Neural progenitor cell (in vitro differentiated cells): Measurements from ENCODE around the gene SEPTIN2. TPM values are rescaled to one million over a fixed set of nuclear protein-coding genes. Genes with fewer than 3 reads are reported as not detected.

ENCODE experiments used
- DNase-seq: peaks from one replicate; pipeline ENCODE4 v3.0.0-alpha.2; 2016; ENCODE audit warnings: low spot score
- H2AFZ ChIP-seq: fragments of 200-600 bp; sonication (generic); replicated peaks from 2 replicates; pipeline ENCODE4 v1.6.1; 2016; ENCODE audit warnings: antibody characterized with exemption
- H3F3A ChIP-seq: fragments of 200-600 bp; sonication (generic); 2 replicates; pipeline ENCODE4 v1.6.1; 2016; ENCODE audit warnings: antibody characterized with exemption, low read depth
- H3K27ac ChIP-seq: fragments of 200-600 bp; sonication (generic); 2 replicates; pipeline ENCODE4 v1.5.1; 2016; ENCODE audit warnings: mild to moderate bottlenecking
- H3K27me3 ChIP-seq: fragments of 200-600 bp; sonication (generic); 2 replicates; pipeline ENCODE4 v1.6.1; 2016; ENCODE audit warnings: mild to moderate bottlenecking, moderate library complexity
- H3K36me3 ChIP-seq: fragments of 200-600 bp; sonication (generic); 2 replicates; pipeline ENCODE4 v1.5.1; 2016
- H3K4me1 ChIP-seq: fragments of 200-600 bp; sonication (generic); 2 replicates; pipeline ENCODE4 v1.6.1; 2016; ENCODE audit warnings: mixed run types
- H3K4me2 ChIP-seq: fragments of 200-600 bp; sonication (generic); 2 replicates; pipeline ENCODE4 v1.6.1; 2016
- H3K4me3 ChIP-seq: fragments of 200-600 bp; sonication (generic); 2 replicates; pipeline ENCODE4 v1.5.1; 2016
- H3K79me2 ChIP-seq: fragments of 200-600 bp; sonication (generic); 2 replicates; pipeline ENCODE4 v1.6.1; 2016; ENCODE audit warnings: low read depth
- H3K9ac ChIP-seq: fragments of 200-600 bp; sonication (generic); 2 replicates; pipeline ENCODE4 v1.6.1; 2016
- H3K9me3 ChIP-seq: fragments of 200-600 bp; sonication (generic); 2 replicates; pipeline ENCODE4 v1.5.1; 2016; ENCODE audit warnings: low read depth
- H4K20me1 ChIP-seq: fragments of 200-600 bp; sonication (generic); 2 replicates; pipeline ENCODE4 v1.6.1; 2016; ENCODE audit warnings: low read depth
- H3K27ac Mint-ChIP-seq: 3 replicates; pipeline ENCODE4 v1.8.0; 2021; ENCODE audit warnings: mixed read lengths
- H3K27me3 Mint-ChIP-seq: 2 replicates; pipeline ENCODE4 v1.8.0; 2022; ENCODE audit warnings: low read depth, mild to moderate bottlenecking, inconsistent platforms, moderate library complexity, mixed read lengths; ENCODE audit not compliant: insufficient read depth
- H3K36me3 Mint-ChIP-seq: 3 replicates; pipeline ENCODE4 v1.8.0; 2021; ENCODE audit warnings: mixed read lengths
- H3K4me1 Mint-ChIP-seq: 3 replicates; pipeline ENCODE4 v1.8.0; 2021; ENCODE audit warnings: mixed read lengths
- H3K4me3 Mint-ChIP-seq: 3 replicates; pipeline ENCODE4 v1.8.0; 2021; ENCODE audit warnings: mild to moderate bottlenecking, moderate library complexity, mixed read lengths
- H3K9me3 Mint-ChIP-seq: 3 replicates; pipeline ENCODE4 v1.8.0; 2020; ENCODE audit warnings: mixed read lengths
- EZH2 ChIP-seq: fragments of 200-600 bp; sonication (generic); IDR thresholded peaks from 2 replicates; pipeline ENCODE4 v1.6.1; 2017; ENCODE audit warnings: antibody characterized with exemption, mild to moderate bottlenecking, moderate library complexity
- EZH2phosphoT487 ChIP-seq: fragments of 200-600 bp; sonication (generic); IDR thresholded peaks from 2 replicates; pipeline ENCODE4 v1.6.1; 2017; ENCODE audit warnings: antibody characterized with exemption
- total RNA-seq: library from RNA; depleted of rRNA; stranded (reverse); fragments of >200 nt; gene quantifications from 2 replicates; pipeline ENCODE4 v1.2.3, GENCODE V29; 2015; ENCODE audit warnings: low replicate concordance
- TF ChIP-seq, protein P1 (sequence below): fragments of 200-600 bp; sonication (generic); IDR thresholded peaks from 2 replicates; pipeline ENCODE4 v1.5.1; 2017; ENCODE audit warnings: antibody characterized with exemption, mild to moderate bottlenecking

Gene SEPTIN2
- total RNA-seq, 1 donor from 2014 or later = 632 TPM

GRCh38 chr2:241279413-241279812 lies 36.3 kb upstream of the SEPTIN2 start:
- no peak overlapping the region for H3K4me2 ChIP-seq

GRCh38 chr2:241279828-241280227 lies 35.9 kb upstream of the SEPTIN2 start:
- peaks cover 25% of the 10 kb centered on the region for H3K36me3 Mint-ChIP-seq
- Histone ChIP-seq H3K4me3 (no peak overlapping the region), H3F3A (peaks cover 4% of the 10 kb centered on the region), H3K36me3 (no peaks in the 10 kb centered on the region), H3K27me3 (no peaks in the 10 kb centered on the region), H3K4me2 (no peak overlapping the region), H3K9ac (no peak overlapping the region), H3K4me1 (no peaks in the 10 kb centered on the region), H3K9me3 (no peaks in the 10 kb centered on the region), H3K79me2 (peaks cover 99% of the 10 kb centered on the region), H3K27ac (no peak overlapping the region), H4K20me1 (peaks cover 44% of the 10 kb centered on the region), H2AFZ (no peak overlapping the region)
- peak overlapping the region; percentile 72 for H3K27ac Mint-ChIP-seq
- TF ChIP-seq, protein P1, sequence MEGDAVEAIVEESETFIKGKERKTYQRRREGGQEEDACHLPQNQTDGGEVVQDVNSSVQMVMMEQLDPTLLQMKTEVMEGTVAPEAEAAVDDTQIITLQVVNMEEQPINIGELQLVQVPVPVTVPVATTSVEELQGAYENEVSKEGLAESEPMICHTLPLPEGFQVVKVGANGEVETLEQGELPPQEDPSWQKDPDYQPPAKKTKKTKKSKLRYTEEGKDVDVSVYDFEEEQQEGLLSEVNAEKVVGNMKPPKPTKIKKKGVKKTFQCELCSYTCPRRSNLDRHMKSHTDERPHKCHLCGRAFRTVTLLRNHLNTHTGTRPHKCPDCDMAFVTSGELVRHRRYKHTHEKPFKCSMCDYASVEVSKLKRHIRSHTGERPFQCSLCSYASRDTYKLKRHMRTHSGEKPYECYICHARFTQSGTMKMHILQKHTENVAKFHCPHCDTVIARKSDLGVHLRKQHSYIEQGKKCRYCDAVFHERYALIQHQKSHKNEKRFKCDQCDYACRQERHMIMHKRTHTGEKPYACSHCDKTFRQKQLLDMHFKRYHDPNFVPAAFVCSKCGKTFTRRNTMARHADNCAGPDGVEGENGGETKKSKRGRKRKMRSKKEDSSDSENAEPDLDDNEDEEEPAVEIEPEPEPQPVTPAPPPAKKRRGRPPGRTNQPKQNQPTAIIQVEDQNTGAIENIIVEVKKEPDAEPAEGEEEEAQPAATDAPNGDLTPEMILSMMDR = no peak
- TF ChIP-seq EZH2 = no peak
- TF ChIP-seq EZH2phosphoT487 = no peak
- peaks cover 17% of the 10 kb centered on the region for H3K9me3 Mint-ChIP-seq
- H3K4me3 Mint-ChIP-seq = no peak overlapping the region
- DNase-seq = no peak
- peaks cover 2% of the 10 kb centered on the region for H3K27me3 Mint-ChIP-seq
- H3K4me1 Mint-ChIP-seq = peaks cover 7% of the 10 kb centered on the region

More at GRCh38 chr2:241279413-241279812, 36.3 kb upstream of the SEPTIN2 start:
- no peaks in the 10 kb centered on the region for H3K27me3 ChIP-seq
- peaks cover 2% of the 10 kb centered on the region for H3K27me3 Mint-ChIP-seq
- no peak overlapping the region for H2AFZ ChIP-seq
- H3K4me3 Mint-ChIP-seq = no peak overlapping the region
- no peaks in the 10 kb centered on the region for H3K36me3 ChIP-seq
- no peak for DNase-seq
- H3K4me1 ChIP-seq = no peaks in the 10 kb centered on the region
- peak overlapping the region; percentile 72 for H3K27ac Mint-ChIP-seq
- no peak overlapping the region for H3K27ac ChIP-seq
- peaks cover 17% of the 10 kb centered on the region for H3K9me3 Mint-ChIP-seq
- H3K36me3 Mint-ChIP-seq = peaks cover 25% of the 10 kb centered on the region
- no peaks in the 10 kb centered on the region for H3K9me3 ChIP-seq
- H4K20me1 ChIP-seq = peaks cover 44% of the 10 kb centered on the region
- H3K4me3 ChIP-seq = no peak overlapping the region
- peaks cover 8% of the 10 kb centered on the region for H3F3A ChIP-seq
- peaks cover 7% of the 10 kb centered on the region for H3K4me1 Mint-ChIP-seq
- peaks cover 99% of the 10 kb centered on the region for H3K79me2 ChIP-seq
- no peak for TF ChIP-seq EZH2
- no peak for TF ChIP-seq EZH2phosphoT487
- TF ChIP-seq, protein P1 = no peak
- H3K9ac ChIP-seq = no peak overlapping the region

GRCh38 chr2:241280291-241280690 lies 35.4 kb upstream of the SEPTIN2 start:
- Histone ChIP-seq H2AFZ (no peak overlapping the region), H3K27me3 (no peaks in the 10 kb centered on the region), H3F3A (no peaks in the 10 kb centered on the region), H4K20me1 (peaks cover 41% of the 10 kb centered on the region), H3K9ac (no peak overlapping the region), H3K79me2 (peaks cover 99% of the 10 kb centered on the region), H3K9me3 (no peaks in the 10 kb centered on the region), H3K4me2 (no peak overlapping the region), H3K4me3 (no peak overlapping the region), H3K36me3 (no peaks in the 10 kb centered on the region), H3K4me1 (no peaks in the 10 kb centered on the region), H3K27ac (no peak overlapping the region)
- DNase-seq = no peak
- Mint-ChIP-seq H3K9me3 (peaks cover 14% of the 10 kb centered on the region), H3K27me3 (peaks cover 2% of the 10 kb centered on the region), H3K4me1 (peaks cover 7% of the 10 kb centered on the region), H3K36me3 (peaks cover 22% of the 10 kb centered on the region), H3K4me3 (no peak overlapping the region), H3K27ac (no peak overlapping the region)
- no peak for TF ChIP-seq EZH2
- TF ChIP-seq EZH2phosphoT487 = no peak
- TF ChIP-seq, protein P1 = no peak
